ENCODE data around the gene EPHB4. TPM values are rescaled to one million over a fixed set of nuclear protein-coding genes. Genes with fewer than 3 reads are reported as not detected.

Gene EPHB4
- total and polyA plus RNA-seq, 2 of the 4 experiments (the other 2 are of a cell fraction) = 34.5 to 36.4 TPM

- peak; percentile 98 for TF ChIP-seq USF2 (IDR thresholded peaks at IDR 0.05; ENCODE audit: low read depth, low read length)
- peak; percentile 58 for TF ChIP-seq MAFK (IDR thresholded peaks at IDR 0.05; ENCODE audit: low read depth, low read length)
- peak; percentile 86 for TF ChIP-seq FOS (IDR thresholded peaks at IDR 0.05; ENCODE audit: low read depth, low read length)
Observed at GRCh38 chr7:100867040-100867775, 39.9 kb upstream of the EPHB4 start, which contains the start of gene TRIP6 (continued).

DNA sequence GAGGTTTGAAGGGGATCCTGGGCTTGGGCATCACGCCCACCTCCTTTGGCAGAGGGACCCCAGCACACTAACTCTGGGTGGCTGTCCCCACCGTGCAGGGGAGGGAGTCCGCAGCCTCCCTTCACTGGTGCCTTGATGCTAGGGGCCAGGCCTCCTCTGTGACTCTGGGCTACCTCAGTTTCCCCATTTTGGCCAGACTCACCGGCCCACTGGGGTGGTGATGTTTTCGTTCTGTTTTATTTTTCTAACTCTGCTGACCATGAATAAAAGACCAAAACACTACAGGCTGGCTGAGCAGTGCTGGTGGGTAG, 39.4 kb upstream of the EPHB4 start:
- Histone ChIP-seq H3K4me2 (ENCODE audit: low read depth, low read length) (peak overlapping the region; percentile 34), H3K18ac (ENCODE audit: low read depth, low read length) (peak overlapping the region; percentile 34), H3K9ac (ENCODE audit: low read depth, low read length) (peak overlapping the region; percentile 50), H4K5ac (ENCODE audit: low read depth, low read length) (peak overlapping the region; percentile 73), H3K36me3 (ENCODE audit: control insufficient read depth, insufficient read depth, low read length) (peaks cover 24% of the 10 kb centered on the region), H2BK5ac (ENCODE audit: low read depth, low read length, poor library complexity, severe bottlenecking) (peak overlapping the region; percentile 52), H2AK9ac (replicated peaks; ENCODE audit: low read depth, low read length, poor library complexity) (peak overlapping the region; percentile 100), H3K4me3 (ENCODE audit: insufficient read depth, low read depth, low read length) (peak overlapping the region; percentile 97), H2AK5ac (ENCODE audit: low read depth, low read length) (peak overlapping the region; percentile 93), H3K4me1 (ENCODE audit: control insufficient read depth, insufficient read depth, low read length) (peaks cover 18% of the 10 kb centered on the region), H3K9me3 (ENCODE audit: control insufficient read depth, insufficient read depth, low read length) (no peaks in the 10 kb centered on the region), H2AFZ (replicated peaks; ENCODE audit: low read length, poor library complexity) (peak overlapping the region; percentile 84), H2BK120ac (ENCODE audit: low read depth, low read length) (peak overlapping the region; percentile 92), H3K27ac (ENCODE audit: insufficient read depth, low read length) (peak overlapping the region; percentile 58), H3K9me1 (ENCODE audit: insufficient read depth, low read length) (peaks cover 4% of the 10 kb centered on the region; the same call in 1 of the 2 replicates), H3K79me1 (ENCODE audit: low read depth in 1 of 2, low read length in 2 of 2) (peaks cover 5 to 38% of the 10 kb centered on the region in 2 experiments; a peak in 2 of 4 replicates), H4K8ac (ENCODE audit: low read depth in 2 of 2, low read length in 2 of 2) (peak overlapping the region; percentile 58 to 92), H3K4ac (ENCODE audit: low read depth, low read length) (peak overlapping the region; percentile 94), H2BK20ac (ENCODE audit: low read depth, low read length) (peak overlapping the region; percentile 63), H4K91ac (ENCODE audit: insufficient read depth, low read depth, low read length) (peak overlapping the region; percentile 84), H3K23ac (ENCODE audit: low read depth, low read length) (peak overlapping the region; percentile 9; the same call in 1 of the 2 replicates), H3K27me3 (ENCODE audit: control insufficient read depth, insufficient read depth, low read length) (no peaks in the 10 kb centered on the region), H3K56ac (ENCODE audit: extremely low read depth, insufficient read depth, low read length) (no peak overlapping the region), H4K20me1 (ENCODE audit: insufficient read depth, low read length) (0 out of 2 replicates have a peak, but pooled peaks cover 3% of the 10 kb centered on the region), H3K14ac (replicated peaks; ENCODE audit: low read depth, low read length) (peak overlapping the region; percentile 90), H2BK15ac (ENCODE audit: low read depth, low read length) (peak overlapping the region; percentile 42; the same call in 1 of the 3 replicates)
- intact Hi-C loops (cut with micrococcal nuclease) (loop anchor here (2.0 kb wide), 1 partner anchor 30 kb away; no protein-coding TSS in a partner anchor), dilution Hi-C loops (cut with HindIII; ENCODE audit: low sequenced_read_pairs, unreplicated experiment) (no loop called here), in situ Hi-C loops (cut with MboI; ENCODE audit: low sequenced_read_pairs) (loop anchor here (25.0 kb wide), 2 partner anchors 279 to 404 kb away; partner anchors contain the start of genes FBXO24, LRCH4 and SPACDR)
- no TSS peak for BruUV-seq (replicated peaks)
- POLR2A ChIA-PET (ENCODE audit: unreplicated experiment) = interaction anchor here (0.7 kb wide), 1 partner anchor 16 kb away, joined by 12 read pairs; no protein-coding TSS in a partner anchor
- DNase-seq (no peak), ATAC-seq (ENCODE audit: low read depth) (no peak)
- CTCF ChIA-PET = interaction anchor here (0.6 to 1.1 kb wide), 2 partner anchors 14 to 272 kb away, joined by 3 to 4 read pairs; partner anchors contain the start of gene SLC12A9
- 57% methylated on average over 2 of the region's 5 CpGs; no CpG with 5 or more reads in 1 of the 2 experiments for WGBS, 2 experiments (ENCODE audit: extremely low coverage in 2 of 2, insufficient read length in 1 of 2)
- no peak for TF ChIP-seq BHLHE40 (IDR thresholded peaks at IDR 0.05; ENCODE audit: low read depth, low read length)
- no peak for TF ChIP-seq CHD1 (IDR thresholded peaks at IDR 0.05; ENCODE audit: low read depth, low read length)
- no peak for TF ChIP-seq USF2 (IDR thresholded peaks at IDR 0.05; ENCODE audit: low read depth, low read length)
- no peak for TF ChIP-seq MAZ (IDR thresholded peaks at IDR 0.05; ENCODE audit: borderline replicate concordance, low read depth, low read length)
- TF ChIP-seq RCOR1 (IDR thresholded peaks at IDR 0.05; ENCODE audit: insufficient replicate concordance, low read length) = no peak
- TF ChIP-seq SMC3 (IDR thresholded peaks at IDR 0.05; ENCODE audit: low read depth, low read length) = no peak
- no peak for TF ChIP-seq FOS (IDR thresholded peaks at IDR 0.05; ENCODE audit: low read depth, low read length)
- no peak for TF ChIP-seq MAFK (IDR thresholded peaks at IDR 0.05; ENCODE audit: low read depth, low read length)
- TF ChIP-seq POLR2A (IDR thresholded peaks at IDR 0.05; ENCODE audit: low read depth, low read length) = no peak
- TF ChIP-seq, protein P1, sequence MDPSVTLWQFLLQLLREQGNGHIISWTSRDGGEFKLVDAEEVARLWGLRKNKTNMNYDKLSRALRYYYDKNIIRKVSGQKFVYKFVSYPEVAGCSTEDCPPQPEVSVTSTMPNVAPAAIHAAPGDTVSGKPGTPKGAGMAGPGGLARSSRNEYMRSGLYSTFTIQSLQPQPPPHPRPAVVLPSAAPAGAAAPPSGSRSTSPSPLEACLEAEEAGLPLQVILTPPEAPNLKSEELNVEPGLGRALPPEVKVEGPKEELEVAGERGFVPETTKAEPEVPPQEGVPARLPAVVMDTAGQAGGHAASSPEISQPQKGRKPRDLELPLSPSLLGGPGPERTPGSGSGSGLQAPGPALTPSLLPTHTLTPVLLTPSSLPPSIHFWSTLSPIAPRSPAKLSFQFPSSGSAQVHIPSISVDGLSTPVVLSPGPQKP (IDR thresholded peaks at IDR 0.05; ENCODE audit: borderline replicate concordance, low read depth, low read length) = no peak
- no peak for TF ChIP-seq NFE2L2 (IDR thresholded peaks at IDR 0.05; ENCODE audit: low read depth, low read length)
- no peak for TF ChIP-seq MXI1 (IDR thresholded peaks at IDR 0.05; ENCODE audit: borderline replicate concordance, low read depth, low read length)

Measured in IMR-90 (cell line).